RWPE2 (cell line): ENCODE measurements around the gene BRSK2.
"Not testable (repeated sequence)": the region's sequence is repeated elsewhere in the genome, so short reads cannot be mapped to it uniquely, and the experiment has no call there.

Source experiments
- ATAC-seq: fragments of 200-7000 bp; cut with Tn5 transposase; 3 replicates; pipeline ENCODE4 v1.9.1; 2021; ENCODE audit warnings: low read depth
- DNase-seq: peaks from one replicate; pipeline ENCODE4 v3.0.0-alpha.2; 2020; ENCODE audit warnings: low spot score
- H3K27ac ChIP-seq: fragments of 450-650 bp; 2 replicates; pipeline ENCODE4 v1.5.1; 2017; ENCODE audit warnings: mild to moderate bottlenecking; ENCODE audit not compliant: poor library complexity, severe bottlenecking
- H3K27me3 ChIP-seq: fragments of 250-450 bp; sonication (Bioruptor Pico); 2 replicates; pipeline ENCODE4 v1.5.1; 2021; ENCODE audit warnings: mild to moderate bottlenecking, moderate library complexity; ENCODE audit not compliant: insufficient read depth, poor library complexity, severe bottlenecking
- H3K36me3 ChIP-seq: fragments of 250-450 bp; sonication (Bioruptor Pico); 2 replicates; pipeline ENCODE4 v1.5.1; 2020; ENCODE audit warnings: low read depth, mild to moderate bottlenecking, moderate library complexity
- H3K4me1 ChIP-seq: fragments of 250-450 bp; sonication (Bioruptor Pico); 2 replicates; pipeline ENCODE4 v1.5.1; 2021; ENCODE audit warnings: mild to moderate bottlenecking, moderate library complexity; ENCODE audit not compliant: insufficient read depth, poor library complexity, severe bottlenecking
- H3K4me3 ChIP-seq: fragments of 250-450 bp; sonication (Bioruptor Pico); 2 replicates; pipeline ENCODE4 v1.5.1; 2021; ENCODE audit warnings: mild to moderate bottlenecking, moderate library complexity; ENCODE audit not compliant: severe bottlenecking
- H3K9me3 ChIP-seq: fragments of 250-450 bp; sonication (Bioruptor Pico); 2 replicates; pipeline ENCODE4 v1.5.1; 2021; ENCODE audit warnings: mild to moderate bottlenecking, moderate library complexity; ENCODE audit not compliant: severe bottlenecking
- CTCF ChIP-seq: fragments of 450-650 bp; IDR thresholded peaks from one replicate; pipeline ENCODE4 v1.5.1; 2017; ENCODE audit warnings: mild to moderate bottlenecking, moderate library complexity; ENCODE audit not compliant: poor library complexity, severe bottlenecking

The BRSK2 gene

GRCh38 chr11:1421291-1421690, 31.6 kb downstream of the BRSK2 start:
- ATAC-seq (no peak), DNase-seq (no peak)
- peaks cover 9% of the 10 kb centered on the region for H3K9me3 ChIP-seq
- H3K4me1 ChIP-seq: no peaks in the 10 kb centered on the region
- TF ChIP-seq CTCF: no peak
- no peak overlapping the region for H3K27ac ChIP-seq
- no peaks in the 10 kb centered on the region for H3K36me3 ChIP-seq
- H3K27me3 ChIP-seq: no peaks in the 10 kb centered on the region
- no peak overlapping the region for H3K4me3 ChIP-seq

GRCh38 chr11:1422481-1422880, 32.7 kb downstream of the BRSK2 start:
- Histone ChIP-seq H3K4me3 (no peak overlapping the region), H3K36me3 (no peaks in the 10 kb centered on the region), H3K9me3 (peaks cover 2% of the 10 kb centered on the region), H3K27ac (no peak overlapping the region), H3K4me1 (no peaks in the 10 kb centered on the region), H3K27me3 (no peaks in the 10 kb centered on the region)
- peak; percentile 43; the same call in 2 of the 3 replicates for ATAC-seq
- no peak for DNase-seq
- TF ChIP-seq CTCF: no peak

- Histone ChIP-seq H3K9me3 (peaks cover 2% of the 10 kb centered on the region), H3K27me3 (no peaks in the 10 kb centered on the region), H3K4me1 (no peaks in the 10 kb centered on the region), H3K27ac (no peak overlapping the region), H3K36me3 (no peaks in the 10 kb centered on the region), H3K4me3 (no peak overlapping the region)
- ATAC-seq: no peak
- TF ChIP-seq CTCF: no peak
- DNase-seq: no peak
Observed at GRCh38 chr11:1422981-1423380, 33.2 kb downstream of the BRSK2 start.

- not testable (repeated sequence) for H3K27ac ChIP-seq, H3K4me1 ChIP-seq, H3K9me3 ChIP-seq, ATAC-seq, H3K27me3 ChIP-seq, H3K36me3 ChIP-seq, H3K4me3 ChIP-seq, DNase-seq
Observed at GRCh38 chr11:1423406-1423805, 33.7 kb downstream of the BRSK2 start.

- no peaks in the 10 kb centered on the region for H3K9me3 ChIP-seq
- DNase-seq (no peak), ATAC-seq (no peak)
- H3K4me1 ChIP-seq: no peaks in the 10 kb centered on the region
- H3K36me3 ChIP-seq: no peaks in the 10 kb centered on the region
- no peak overlapping the region for H3K27ac ChIP-seq
- no peaks in the 10 kb centered on the region for H3K27me3 ChIP-seq
- no peak overlapping the region for H3K4me3 ChIP-seq
- no peak for TF ChIP-seq CTCF
Observed at GRCh38 chr11:1425006-1425405, 35.3 kb downstream of the BRSK2 start.

- Histone ChIP-seq H3K4me3 (no peak overlapping the region), H3K9me3 (no peaks in the 10 kb centered on the region), H3K27ac (no peak overlapping the region), H3K4me1 (no peaks in the 10 kb centered on the region), H3K27me3 (no peaks in the 10 kb centered on the region), H3K36me3 (no peaks in the 10 kb centered on the region)
- DNase-seq (no peak), ATAC-seq (no peak)
- TF ChIP-seq CTCF: no peak
Observed at GRCh38 chr11:1425439-1425838, 35.7 kb downstream of the BRSK2 start.
